PC-3 (cell line): ENCODE measurements around the gene ARHGEF2.
A peak's percentile ranks its signal among the peaks of the same experiment; 100 is the strongest.

Experiments
- CTCF ChIP-seq: fragments of 300-600 bp; sonication (generic); conservative IDR thresholded peaks from 2 replicates; pipeline ENCODE4 v1.5.1; 2017; ENCODE audit warnings: antibody characterized with exemption, low read depth, mild to moderate bottlenecking, low read length
- EZH2 ChIP-seq: fragments of 300-600 bp; sonication (generic); IDR thresholded peaks from one replicate; pipeline ENCODE4 v1.6.1; 2017; ENCODE audit warnings: antibody characterized with exemption, mild to moderate bottlenecking, low read length; ENCODE audit not compliant: unreplicated experiment
- EZH2phosphoT487 ChIP-seq: fragments of 300-600 bp; sonication (generic); IDR thresholded peaks from 2 replicates; pipeline ENCODE4 v1.6.1; 2018; ENCODE audit warnings: mild to moderate bottlenecking, antibody characterized with exemption, low read length, borderline replicate concordance

- TF ChIP-seq EZH2 (no peak), CTCF (peak; percentile 94), EZH2phosphoT487 (no peak)
Measured at GRCh38 chr1:155938220-155938627, 40.1 kb downstream of the ARHGEF2 start.
